Suprapubic skin (tissue), 4 donors: ENCODE results near the gene PTGIR.

ENCODE experiments used
- EP300 ChIP-seq: sonication (generic); formaldehyde crosslinking; IDR thresholded peaks from one replicate; pipeline ENCODE4 v1.6.1; 2017; ENCODE audit warnings: antibody characterized with exemption
- POLR2A ChIP-seq, 2 donors: fragments of 450-650 bp; IDR thresholded peaks; one replicate each; pipeline ENCODE4 v1.6.1; 2017; ENCODE audit warnings: antibody characterized with exemption in 2 of 2, mild to moderate bottlenecking in 2 of 2, moderate library complexity in 2 of 2
- POLR2AphosphoS5 ChIP-seq, 3 donors: sonication (generic); formaldehyde crosslinking; IDR thresholded peaks; one replicate each; pipeline ENCODE4 v1.6.1; 2017; ENCODE audit warnings: antibody characterized with exemption in 3 of 3

GRCh38 chr19:46603752-46604231 is 21.1 kb downstream of the PTGIR start:
- TF ChIP-seq POLR2AphosphoS5 (IDR thresholded peaks at IDR 0.05) (no peak), EP300 (no peak), POLR2A (IDR thresholded peaks at IDR 0.05) (no peak)
